GM19452 (cell line): Measurements from ENCODE around the gene SMIM7.

ENCODE experiments used
- ATAC-seq: cut with Tn5 transposase; IDR thresholded peaks from one replicate; pipeline ENCODE4 v1.9.1; 2021; ENCODE audit not compliant: unreplicated experiment

The SMIM7 gene

GRCh38 chr19:16598848-16599247, 61.1 kb downstream of the SMIM7 start:
- no peak for ATAC-seq

DNA sequence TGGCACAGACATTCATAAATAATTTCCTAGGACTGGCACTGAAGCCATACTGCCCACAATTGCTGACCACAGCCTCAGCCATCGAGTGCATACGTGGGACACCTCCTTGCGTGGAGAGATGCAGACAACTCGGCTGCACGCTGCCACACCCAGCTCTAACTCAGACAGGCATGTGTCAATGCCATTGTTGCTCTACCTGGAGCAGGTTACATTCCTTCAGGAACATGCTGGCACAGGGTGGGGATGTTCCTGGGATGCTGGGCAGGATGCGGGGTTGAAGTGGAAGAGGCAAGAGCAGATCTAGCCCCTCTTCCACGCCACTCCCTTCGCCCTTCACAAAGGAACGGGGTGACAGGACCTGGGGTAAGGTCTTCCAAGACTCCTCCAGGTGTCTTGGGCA, 63.5 kb downstream of the SMIM7 start:
- ATAC-seq, result no peak
